Measurements from ENCODE around the gene PRLR. TPM values are rescaled to one million over a fixed set of nuclear protein-coding genes. Genes with fewer than 3 reads are reported as not detected.

Gene PRLR
- total and polyA plus RNA-seq, 2 of the 8 experiments (the other 6 are each of a cell fraction or from before 2014, with no cell fraction given), result 0.53 to 2.5 TPM

- no peak for TF ChIP-seq SIX5 (IDR thresholded peaks at IDR 0.05; ENCODE audit: low read depth, low read length)
- TF ChIP-seq MAX (IDR thresholded peaks at IDR 0.05), result no peak
- no peak for TF ChIP-seq SP1 (IDR thresholded peaks at IDR 0.05; ENCODE audit: low read depth, low read length)
- TF ChIP-seq MAFK (IDR thresholded peaks at IDR 0.05; ENCODE audit: low read depth, low read length), result no peak
- TF ChIP-seq POLR2AphosphoS5 (IDR thresholded peaks at IDR 0.05; ENCODE audit: low read depth, low read length), result no peak
- no peak for TF ChIP-seq RAD21 (IDR thresholded peaks at IDR 0.05 in 1 of 2, conservative IDR thresholded peaks at IDR 0.05 in 1 of 2; ENCODE audit: low read depth in 2 of 2, low read length in 2 of 2)
- TF ChIP-seq YY1 (IDR thresholded peaks at IDR 0.05; ENCODE audit: low read depth, low read length), result no peak
- no peak for TF ChIP-seq TAF7 (optimal IDR thresholded peaks at IDR 0.05; ENCODE audit: borderline replicate concordance, low read depth, low read length)
Observed at GRCh38 chr5:35066260-35066795, 164.0 kb downstream of the PRLR start (continued).
